ENCODE measurements around the gene LILRA5.
"Not testable (repeated sequence)": the region's sequence is repeated elsewhere in the genome, so short reads cannot be mapped to it uniquely, and the experiment has no call there.

LILRA5 gene

DNA sequence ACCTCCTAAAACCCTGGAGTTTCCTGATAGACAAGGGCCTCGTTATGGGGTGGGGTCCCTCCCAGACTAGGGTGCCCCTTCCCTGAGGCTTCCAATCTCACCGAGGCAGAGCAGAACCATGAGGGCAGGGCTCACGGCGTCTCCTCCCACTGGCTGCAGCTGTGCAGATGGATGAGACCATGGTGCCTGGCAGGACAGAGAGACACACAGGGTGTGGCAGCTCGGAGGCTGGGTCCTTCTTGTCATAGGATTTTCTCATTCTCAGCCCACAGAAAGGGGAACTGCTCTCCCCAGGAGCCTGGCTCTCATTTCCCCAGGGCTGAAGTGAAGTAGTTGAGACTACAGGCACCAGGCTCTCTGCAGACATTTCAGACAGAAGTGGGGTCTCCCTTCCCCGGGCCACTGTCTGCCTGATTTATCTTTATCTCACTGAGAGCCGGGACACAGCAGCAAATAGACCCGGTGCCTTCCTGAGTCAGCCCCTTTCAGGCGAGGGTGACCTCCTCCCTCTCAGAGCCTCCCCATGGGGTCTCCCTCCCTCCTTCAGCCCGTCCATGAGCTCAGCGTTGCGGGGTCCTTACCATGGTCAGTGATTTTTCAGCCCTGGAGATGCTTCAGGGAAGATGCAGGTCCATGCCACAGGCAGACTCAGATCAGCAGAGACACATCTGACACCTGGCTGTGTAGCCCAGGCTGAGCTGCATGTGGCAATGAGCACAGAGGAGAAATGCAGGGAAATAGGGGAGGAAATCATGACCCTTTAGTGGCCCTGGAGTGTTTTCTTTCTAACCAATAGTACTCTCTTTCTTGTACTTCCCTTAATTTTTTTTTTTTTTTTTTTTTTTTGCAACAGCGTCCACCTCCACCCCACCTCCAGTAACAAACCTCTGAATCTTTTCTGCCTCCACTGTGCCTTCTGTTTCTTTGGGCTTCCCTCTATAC is at the start of gene LILRA5:
Gene LILRA5, minus strand, starts transcription at position 731 of the 942 bp plus-strand sequence. Its CDS starts 147 bp downstream, at position 584.
- no peak for DNase-seq

DNA sequence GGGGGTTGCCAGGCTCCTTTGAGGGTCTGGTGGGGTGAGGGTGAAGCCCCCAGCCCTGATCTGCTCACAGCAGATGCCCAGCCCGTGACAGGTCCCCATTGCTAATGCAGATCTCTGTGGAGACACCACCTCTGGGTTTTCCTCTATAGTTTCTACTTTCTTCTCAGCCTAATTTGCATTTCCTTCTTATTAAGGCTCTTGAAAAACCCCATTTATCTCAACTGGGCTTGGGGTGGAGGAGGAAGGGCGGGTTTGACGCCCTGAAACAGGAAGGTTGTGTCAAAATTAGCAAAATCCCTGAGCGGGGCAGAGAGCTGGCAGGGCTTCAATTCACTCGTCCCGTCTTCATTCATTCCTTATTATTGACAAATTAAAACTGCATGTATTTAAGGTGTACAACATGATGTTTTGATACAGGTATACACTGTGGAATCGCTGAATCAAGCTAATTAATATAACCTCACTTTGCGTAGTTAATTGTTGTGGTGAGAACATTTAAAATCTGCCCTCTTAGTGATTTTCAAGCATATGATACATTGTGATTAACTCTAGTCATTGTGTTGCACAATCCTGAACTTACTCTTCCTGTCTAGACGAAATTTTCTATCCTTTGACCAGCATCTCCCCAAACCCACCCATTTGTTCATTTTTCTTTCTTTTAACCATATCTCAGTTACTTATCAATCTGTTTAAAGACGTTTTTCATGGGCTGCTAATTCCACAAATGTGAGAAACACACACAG is 48.9 kb upstream of the LILRA5 start:
- DNase-seq = not testable (repeated sequence)

DNA sequence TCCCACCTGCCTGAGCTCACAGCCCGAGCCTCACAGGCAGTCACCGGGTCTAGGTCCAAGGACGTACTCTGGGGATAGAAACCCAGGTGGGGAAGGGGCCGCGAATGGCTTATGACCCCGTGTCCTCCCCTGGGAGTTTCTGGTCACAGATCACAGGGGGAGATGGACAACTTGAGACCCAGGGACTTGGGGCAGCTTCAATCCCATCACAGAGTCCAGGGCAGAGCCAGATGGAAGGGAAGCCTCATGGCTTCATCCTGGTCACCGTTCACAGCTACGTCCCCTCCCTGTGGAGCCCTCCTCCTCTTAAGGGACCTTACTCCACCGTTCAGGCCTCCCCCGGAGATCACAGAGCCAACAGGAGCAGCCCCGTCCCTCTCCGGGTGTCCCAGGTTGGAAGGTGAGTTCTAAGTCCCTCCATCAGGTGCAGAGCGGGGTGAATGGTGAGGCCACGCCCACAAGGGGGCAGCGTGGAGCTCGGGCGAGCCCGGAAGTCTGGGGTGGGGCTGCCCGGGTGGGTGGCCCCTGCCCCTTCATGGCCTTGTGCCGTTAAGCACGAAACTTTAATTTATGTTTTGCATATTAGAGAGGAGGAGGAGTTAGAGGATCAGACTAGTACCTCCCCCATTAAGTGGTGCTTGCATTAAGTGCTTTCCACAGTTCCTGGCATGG is 46.3 kb upstream of the LILRA5 start:
- not testable (repeated sequence) for DNase-seq

DNA sequence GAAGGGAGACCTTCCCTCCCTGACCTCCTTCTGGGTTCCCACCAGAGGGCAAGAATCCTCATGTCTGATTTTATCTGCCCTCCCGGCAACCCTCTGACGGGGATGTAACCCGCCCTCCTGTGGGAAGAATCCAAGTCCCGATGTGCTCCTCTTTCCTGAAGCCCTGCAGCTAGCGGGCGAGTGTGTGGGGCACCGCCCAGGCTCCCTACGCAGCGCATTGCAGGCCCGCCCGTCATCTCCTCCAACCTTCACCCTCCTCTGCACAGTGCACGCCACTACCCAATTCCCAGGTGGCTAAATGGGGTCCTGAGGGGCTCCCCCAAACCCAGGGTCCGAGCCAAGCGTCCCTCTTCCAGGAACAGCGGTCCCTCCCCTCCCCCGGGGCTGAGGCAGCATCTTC is 44.4 kb upstream of the LILRA5 start:
- DNase-seq = no peak

DNA sequence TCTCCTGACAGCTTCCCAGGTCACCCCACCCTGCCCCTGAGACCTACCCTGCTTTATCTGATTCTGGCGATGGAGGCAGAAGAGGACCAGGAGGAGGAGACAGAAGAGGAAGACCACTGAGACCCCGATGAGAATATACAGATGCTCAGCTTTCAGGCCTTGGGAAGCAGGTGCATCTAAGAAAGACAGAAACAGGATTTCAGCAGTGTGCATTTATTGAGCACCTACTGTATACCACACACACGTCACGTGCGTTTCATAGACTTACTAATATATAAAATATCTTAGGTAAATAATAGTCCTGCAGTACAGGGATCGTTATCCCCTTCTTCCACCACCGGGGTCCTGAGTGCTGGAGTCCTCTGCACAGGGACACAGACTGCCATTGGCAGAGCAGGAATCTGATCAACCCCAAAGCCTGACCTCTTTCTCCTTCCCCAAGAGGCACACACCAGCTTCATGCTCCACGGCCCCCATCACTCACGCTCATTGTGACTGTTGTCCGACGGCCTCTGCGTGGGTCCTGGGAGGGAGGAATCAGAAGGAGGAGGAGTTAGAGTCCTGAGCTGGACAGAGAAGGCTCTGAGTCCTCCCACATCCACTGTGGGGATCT is 43.6 kb upstream of the LILRA5 start:
- no peak for DNase-seq

DNA sequence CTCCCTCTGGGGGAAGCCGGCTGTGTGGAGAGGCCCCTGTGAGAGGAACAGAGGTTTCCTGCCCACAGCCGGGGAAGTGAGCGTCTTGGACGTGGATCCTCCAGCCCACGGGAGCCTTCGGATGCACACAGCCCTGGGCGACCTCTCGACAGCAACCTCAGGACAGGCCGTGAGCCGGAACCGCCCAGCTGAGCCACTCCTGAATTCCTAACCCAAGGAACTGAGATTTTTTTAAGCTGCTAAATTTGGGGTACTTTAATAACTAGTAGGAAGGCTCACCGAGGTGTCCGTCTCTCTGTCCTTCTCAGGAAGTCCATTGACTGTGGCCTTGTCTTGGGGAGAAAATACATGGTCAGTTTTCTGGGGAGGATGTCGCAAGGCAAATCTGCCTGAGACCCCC is 42.7 kb upstream of the LILRA5 start:
- DNase-seq = no peak

DNA sequence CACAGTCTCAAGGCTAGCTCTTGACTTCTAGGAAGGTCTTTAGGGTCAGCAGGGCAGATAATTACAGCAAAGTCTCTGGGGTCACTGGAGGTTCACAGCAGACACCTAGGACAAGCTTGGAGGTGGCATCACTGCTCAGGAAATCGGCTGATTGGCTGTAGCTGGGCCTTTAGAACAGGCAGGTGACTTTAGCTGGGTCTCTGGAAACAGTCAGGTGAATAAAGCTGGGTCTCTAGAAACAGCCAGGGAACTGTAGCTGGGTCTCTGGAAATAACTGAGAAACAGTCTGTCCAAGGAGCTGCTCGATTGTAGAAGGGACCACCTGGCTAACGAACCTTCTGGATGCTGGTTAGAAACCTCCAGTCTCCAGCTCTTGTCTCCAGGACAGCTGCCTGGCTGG is 41.8 kb upstream of the LILRA5 start:
- no peak for DNase-seq

DNA sequence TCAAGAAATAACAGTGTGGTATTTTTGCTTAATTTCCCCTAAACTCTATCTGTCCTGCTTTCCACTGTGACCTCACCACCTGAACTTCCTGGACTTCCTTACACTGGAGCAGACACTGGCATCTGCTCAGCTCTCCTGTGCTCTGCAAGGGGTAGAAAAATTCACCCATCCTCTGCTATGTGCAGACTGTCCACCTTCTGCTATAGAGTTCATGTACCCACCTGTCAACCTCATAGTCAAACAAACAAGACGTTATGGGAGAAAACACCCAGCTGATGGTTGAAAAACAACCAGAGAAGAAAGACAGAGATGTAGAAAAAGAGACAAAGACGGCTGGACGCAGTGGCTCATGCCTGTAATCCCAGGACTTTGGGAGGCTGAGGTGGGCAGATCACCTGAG is 39.6 kb upstream of the LILRA5 start:
- no peak for DNase-seq

DNA sequence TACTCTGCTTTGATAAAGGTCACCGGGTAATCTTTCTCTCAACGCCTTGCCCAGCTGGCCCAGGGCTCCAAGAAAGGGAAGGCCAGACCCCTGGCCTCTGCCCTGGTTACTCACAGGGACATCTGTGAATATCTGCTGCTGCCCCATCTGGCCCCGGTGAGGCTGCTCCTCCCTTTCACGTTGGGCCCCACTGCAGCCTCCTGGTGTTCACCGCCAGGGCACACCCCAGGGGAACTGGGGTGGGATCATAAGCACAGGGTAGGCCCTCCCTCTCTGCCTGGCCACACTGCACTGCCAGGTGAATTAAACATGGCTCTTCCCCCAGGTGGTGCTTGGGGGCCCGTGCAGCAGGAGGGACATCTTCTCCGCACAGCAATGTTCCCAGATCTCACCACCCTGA is 39.1 kb upstream of the LILRA5 start:
- no peak for DNase-seq

DNA sequence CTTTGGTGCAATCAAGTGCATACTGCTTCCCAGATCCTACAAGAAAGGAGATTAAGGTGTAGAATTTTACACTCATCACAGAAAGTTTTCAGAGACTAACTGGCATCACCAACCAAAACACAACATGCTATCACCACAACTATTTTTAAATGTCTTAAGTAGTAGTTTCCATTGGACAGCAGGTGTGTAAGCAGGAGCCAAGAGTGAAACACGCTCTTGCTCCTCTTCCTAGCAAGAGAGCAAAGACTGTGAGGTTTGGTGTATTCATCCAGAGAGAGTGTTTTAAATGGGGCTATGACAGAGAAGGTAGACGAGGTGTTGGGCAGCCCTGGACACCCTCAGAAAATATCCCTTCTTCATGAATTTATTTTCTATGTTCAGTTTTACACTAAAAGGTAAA is 38.5 kb upstream of the LILRA5 start:
- no peak for DNase-seq

DNA sequence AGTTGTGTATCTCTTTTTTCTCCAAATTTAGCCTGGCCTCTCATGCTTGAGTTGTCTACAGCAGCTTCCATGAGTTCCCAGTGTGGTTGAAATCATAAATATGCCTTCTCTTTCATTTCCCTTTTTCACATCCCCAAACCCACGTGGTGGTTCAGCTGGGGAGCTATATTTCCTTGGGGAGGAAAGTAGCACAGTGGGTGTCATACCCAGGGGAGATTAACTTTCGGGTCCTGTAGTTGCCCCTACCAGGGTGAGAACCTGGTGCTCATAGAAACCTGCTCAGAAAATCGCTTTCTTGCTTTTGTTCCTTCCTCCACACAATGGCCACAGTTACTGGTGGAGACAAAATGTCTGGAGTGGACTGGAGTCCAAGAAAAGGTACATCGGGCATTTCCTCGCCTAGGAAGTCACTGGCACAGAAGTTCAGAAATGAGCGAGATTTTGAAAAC is 33.0 kb upstream of the LILRA5 start:
- no peak for DNase-seq

DNA sequence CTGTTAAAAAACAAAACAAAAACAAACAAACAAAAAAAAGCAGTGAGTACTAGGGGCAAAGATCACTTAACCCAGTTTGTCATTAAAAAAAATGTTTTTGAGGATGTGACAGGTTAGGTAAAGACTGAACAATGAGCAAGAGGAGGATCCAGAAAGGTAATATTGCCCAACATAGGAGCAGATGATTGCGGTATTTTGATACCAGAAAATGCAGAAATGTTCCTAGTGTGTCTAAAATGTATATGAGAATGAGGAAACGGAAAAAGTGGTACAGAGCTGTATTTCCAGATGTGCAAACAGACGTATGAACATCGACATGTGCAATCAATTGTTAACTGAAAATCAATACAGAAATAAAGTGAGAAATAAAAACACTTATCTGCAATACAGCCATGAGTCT is 30.9 kb upstream of the LILRA5 start:
- no peak for DNase-seq

DNA sequence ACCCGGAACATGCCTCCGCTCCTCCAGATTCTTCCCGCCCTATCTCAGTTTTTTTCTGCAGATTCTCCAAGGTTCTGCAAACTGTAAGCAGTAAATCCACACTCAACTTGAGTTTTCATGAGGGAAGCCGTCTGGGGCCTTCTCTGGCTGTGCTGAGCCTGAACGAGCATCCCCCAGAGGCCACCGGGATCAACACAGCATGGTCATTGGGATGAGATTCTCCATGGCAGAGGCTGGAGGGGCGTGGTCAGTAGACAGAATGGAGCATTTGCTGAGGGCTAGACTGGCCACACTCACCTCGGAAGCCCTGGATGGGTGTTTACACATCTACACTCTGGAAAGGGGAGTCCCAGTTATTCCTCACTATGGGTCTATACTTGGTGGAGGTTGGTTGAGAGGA is 28.3 kb upstream of the LILRA5 start:
- DNase-seq = no peak

DNA sequence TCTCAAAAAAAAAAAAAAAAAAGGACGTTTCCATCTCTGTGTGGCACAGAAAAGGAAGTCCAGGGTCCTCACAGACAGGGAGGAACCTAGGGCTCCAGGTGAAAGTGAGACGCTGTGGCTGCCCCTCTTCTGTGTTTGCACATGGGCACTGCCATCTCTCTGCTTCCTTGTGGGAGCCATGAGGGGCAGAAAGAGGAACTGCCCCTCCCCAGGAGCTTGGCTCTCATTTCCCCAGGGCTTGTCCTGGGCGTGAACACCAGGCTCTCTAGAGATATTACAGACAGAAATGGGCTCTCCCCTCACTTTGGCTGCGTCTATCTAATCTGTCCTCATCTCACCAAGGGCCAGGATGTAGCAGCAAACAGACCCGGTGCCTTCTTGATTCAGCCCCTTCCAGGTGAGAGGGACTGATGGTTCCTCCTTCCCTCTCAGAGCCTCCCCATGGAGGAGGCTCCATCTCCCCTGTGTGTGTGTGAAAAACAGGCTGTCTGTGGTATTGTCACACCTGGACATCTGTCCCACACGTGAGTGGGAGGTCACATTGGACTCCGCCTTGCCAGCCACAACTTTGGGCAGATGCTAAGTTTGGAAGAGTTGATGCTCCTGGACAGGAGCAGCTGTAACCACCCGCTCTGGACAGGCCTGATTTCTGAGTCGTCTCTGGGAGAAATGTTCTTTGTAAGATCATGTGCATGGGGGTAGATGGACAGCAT is 26.8 kb upstream of the LILRA5 start:
- no peak for DNase-seq

DNA sequence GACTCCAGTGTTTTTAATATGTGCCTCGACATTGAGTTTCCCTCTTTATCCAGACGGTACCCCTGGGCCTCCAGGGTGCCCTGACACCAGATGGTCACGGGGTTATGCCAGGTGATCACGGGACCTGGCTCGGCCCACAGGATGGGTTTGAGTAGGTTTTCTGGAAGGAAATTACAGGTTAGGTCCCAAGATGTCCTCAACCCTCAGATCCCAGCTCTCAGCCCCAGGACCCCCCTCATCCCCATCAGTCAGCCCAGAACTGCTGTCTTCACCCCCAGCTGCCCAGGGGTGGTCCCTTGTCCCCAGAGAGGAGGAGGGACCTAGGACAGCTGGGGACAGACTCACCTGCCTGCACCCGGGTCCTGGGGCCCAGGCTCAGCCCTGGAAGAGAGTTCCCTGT is 25.6 kb upstream of the LILRA5 start:
- no peak for DNase-seq

DNA sequence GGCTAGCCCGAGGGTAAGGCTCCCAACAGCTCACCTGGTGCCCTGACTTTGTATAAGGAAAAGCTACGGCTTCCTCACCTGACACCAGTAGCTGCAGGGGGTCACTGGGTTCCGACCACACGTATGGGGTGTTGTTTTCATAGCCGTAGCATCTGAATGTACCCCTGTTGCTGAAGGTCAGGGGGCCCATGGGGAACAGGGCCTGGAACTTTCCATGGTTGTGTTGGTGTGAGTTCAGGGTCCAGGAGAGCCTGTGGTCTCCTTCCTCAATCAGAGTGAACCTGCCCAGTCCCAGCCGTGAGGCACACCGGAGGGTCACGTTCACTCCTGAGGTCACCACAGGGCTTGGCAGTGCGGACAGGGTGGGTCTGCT is 24.9 kb upstream of the LILRA5 start:
- no peak for DNase-seq

DNA sequence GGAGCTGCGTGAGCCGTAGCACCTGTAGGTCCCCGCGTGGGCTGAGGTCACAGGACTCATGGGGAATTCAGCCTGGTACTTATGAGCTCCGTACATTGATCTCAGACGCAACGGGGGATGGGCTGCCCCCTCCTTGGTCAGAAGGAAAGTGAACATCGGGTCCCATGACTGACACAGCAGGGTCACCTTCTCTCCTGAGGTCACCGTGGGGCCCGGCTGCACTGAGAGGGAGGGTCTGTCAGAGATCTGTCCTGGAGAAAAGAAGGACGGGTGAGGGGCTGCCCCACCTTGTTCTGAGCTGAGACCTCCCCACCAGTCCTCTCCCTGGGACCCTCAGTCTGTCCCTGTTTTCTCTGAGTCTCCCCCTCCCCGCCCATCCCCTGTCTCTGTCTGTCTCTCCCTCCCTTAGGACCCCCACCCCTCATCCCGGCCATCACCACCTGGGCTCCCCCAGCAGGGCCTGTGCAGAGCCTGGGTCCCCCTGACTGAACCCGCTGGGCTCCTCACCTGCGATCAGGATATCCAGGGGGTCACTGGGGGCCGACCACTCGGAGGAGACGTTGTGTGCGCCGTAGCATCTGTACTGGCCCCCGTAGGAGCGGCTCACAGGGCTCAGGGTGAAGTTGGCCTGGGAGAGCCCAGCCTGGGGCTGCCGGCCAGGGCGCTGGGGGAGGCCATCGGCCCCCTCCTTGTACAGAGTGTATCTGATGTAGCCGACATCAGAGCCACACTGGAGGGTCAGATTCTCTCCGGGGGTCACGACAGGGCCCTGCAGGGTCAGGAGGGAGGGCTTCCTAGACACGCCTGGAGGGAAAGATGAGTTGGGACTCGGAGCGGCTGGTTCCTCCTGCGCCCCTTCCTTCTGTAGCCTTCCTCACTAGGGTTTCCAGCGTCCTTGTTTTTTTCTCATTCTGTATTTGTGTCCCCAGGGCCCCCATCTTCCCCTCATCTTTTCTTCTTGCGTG is 24.2 kb upstream of the LILRA5 start:
- no peak for DNase-seq

DNA sequence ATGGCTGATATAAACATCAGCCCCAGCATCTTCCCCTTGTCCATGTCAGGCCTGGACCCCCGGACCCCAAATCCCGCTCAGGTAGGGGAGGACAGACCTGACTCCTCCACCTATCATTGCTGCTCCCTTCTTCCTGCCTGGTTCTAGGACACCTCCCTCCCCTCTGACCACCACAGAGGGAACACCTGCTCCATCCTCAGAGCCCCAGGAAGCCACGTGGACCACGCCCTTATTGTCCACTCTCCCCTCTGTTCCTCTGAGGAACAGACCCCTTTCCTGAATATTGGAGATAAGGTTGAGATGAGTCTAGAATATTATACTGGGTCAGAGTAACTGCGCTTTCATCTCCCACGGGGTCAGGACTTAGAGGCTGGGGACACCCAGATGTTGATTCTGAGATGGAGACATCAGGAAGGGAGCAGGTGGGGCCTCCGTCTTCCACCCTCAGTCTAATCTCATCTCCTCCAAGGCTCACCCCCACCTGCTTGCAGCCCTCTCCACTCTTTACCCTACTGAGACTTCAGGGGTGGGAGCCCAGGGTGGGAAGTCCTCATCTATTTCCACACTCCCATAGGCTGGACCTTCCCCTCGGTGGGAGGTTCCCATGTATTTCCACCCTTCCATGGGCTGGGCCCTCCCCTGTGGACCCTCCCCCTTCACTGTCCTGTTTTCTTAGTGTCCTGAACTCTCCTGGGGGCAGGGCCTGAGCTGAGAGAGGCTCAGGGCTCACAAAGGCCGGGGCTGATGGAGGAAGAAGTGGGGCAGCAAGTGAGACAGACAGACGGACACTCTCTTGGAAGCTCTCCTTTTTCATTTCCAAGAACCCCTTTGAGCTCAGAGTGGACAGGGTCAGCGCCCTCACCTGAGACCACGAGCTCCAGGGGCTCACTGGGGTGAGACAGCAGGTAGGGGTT is 23.3 kb upstream of the LILRA5 start:
- no peak for DNase-seq

DNA sequence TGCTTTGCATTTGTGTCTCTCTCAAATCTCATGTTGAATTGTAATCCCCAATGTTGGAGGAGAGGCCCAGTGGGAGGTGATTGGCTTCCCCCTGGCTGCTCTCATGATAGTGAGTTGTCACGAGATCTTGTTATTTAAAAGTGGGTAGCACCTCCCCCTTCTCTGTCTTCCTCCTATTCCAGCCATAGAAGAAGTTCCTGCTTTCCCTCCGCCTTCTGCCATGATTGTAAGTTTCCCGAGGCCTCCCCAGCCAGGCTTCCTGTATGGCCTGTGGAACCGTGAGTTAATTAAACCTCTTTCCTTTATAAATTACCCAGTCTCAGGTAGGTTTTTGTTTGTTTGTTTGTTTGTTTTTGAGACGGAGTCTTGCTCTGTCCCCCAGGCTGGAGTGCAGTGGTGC is 22.2 kb upstream of the LILRA5 start:
- DNase-seq = no peak
